Osteocyte (in vitro differentiated cells): ENCODE results near the gene USP24. TPM values are rescaled to one million over a fixed set of nuclear protein-coding genes. Genes with fewer than 3 reads are reported as not detected.

Experiments
- DNase-seq: peaks from one replicate; pipeline ENCODE4 v3.0.0; 2021; ENCODE audit warnings: mixed read lengths; ENCODE audit not compliant: unreplicated experiment; ENCODE audit errors: extremely low spot score
- H3K27ac Mint-ChIP-seq: one replicate; pipeline ENCODE4 v1.8.0; 2021; ENCODE audit warnings: mild to moderate bottlenecking, mixed read lengths; ENCODE audit not compliant: unreplicated experiment
- H3K27me3 Mint-ChIP-seq: one replicate; pipeline ENCODE4 v1.8.0; 2021; ENCODE audit warnings: mixed read lengths; ENCODE audit not compliant: unreplicated experiment
- H3K36me3 Mint-ChIP-seq: one replicate; pipeline ENCODE4 v1.8.0; 2021; ENCODE audit warnings: mixed read lengths; ENCODE audit not compliant: unreplicated experiment
- H3K4me1 Mint-ChIP-seq: one replicate; pipeline ENCODE4 v1.8.0; 2021; ENCODE audit warnings: mixed read lengths; ENCODE audit not compliant: unreplicated experiment
- H3K4me3 Mint-ChIP-seq: one replicate; pipeline ENCODE4 v1.8.0; 2021; ENCODE audit warnings: mild to moderate bottlenecking, moderate library complexity, mixed read lengths; ENCODE audit not compliant: unreplicated experiment
- H3K9me3 Mint-ChIP-seq: one replicate; pipeline ENCODE4 v1.8.0; 2021; ENCODE audit warnings: mixed read lengths; ENCODE audit not compliant: unreplicated experiment
- total RNA-seq: library from RNA; stranded (reverse); gene quantifications from 2 replicates; pipeline ENCODE4 v1.2.1, GENCODE V29; 2021
- TF ChIP-seq, protein P1 (sequence below): fragments of 200-600 bp; sonication (generic); IDR thresholded peaks from 2 replicates; pipeline ENCODE4 v1.5.0; 2021; ENCODE audit warnings: antibody characterized with exemption, mild to moderate bottlenecking, moderate library complexity

The USP24 gene
- total RNA-seq, 1 donor from 2014 or later, result 32.1 TPM

DNA sequence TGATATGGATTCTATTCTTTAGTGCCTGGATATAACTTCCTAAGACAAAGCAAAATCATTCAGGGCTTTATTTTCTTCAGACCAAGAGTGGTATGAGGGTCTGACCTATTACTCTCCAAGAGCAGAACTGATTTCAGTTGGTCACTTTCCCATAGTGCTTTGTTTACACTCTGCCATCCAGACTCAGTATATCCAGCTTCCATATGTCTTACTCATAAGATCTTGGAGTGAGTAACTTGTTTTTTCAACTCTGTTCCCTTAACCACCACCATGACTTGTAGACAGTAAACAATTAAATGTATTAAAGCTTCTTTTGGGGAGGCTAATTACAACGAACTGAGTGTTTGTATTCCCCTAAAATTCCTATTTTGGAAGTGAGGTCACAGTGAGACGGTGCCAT, 83.4 kb downstream of the USP24 start:
- Mint-ChIP-seq H3K27ac (peak overlapping the region; percentile 11), H3K27me3 (no peaks in the 10 kb centered on the region), H3K36me3 (peaks cover 61% of the 10 kb centered on the region), H3K4me3 (no peak overlapping the region), H3K9me3 (peaks cover 7% of the 10 kb centered on the region), H3K4me1 (peaks cover 10% of the 10 kb centered on the region)
- DNase-seq, result no peak
- TF ChIP-seq, protein P1, sequence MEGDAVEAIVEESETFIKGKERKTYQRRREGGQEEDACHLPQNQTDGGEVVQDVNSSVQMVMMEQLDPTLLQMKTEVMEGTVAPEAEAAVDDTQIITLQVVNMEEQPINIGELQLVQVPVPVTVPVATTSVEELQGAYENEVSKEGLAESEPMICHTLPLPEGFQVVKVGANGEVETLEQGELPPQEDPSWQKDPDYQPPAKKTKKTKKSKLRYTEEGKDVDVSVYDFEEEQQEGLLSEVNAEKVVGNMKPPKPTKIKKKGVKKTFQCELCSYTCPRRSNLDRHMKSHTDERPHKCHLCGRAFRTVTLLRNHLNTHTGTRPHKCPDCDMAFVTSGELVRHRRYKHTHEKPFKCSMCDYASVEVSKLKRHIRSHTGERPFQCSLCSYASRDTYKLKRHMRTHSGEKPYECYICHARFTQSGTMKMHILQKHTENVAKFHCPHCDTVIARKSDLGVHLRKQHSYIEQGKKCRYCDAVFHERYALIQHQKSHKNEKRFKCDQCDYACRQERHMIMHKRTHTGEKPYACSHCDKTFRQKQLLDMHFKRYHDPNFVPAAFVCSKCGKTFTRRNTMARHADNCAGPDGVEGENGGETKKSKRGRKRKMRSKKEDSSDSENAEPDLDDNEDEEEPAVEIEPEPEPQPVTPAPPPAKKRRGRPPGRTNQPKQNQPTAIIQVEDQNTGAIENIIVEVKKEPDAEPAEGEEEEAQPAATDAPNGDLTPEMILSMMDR, result no peak

DNA sequence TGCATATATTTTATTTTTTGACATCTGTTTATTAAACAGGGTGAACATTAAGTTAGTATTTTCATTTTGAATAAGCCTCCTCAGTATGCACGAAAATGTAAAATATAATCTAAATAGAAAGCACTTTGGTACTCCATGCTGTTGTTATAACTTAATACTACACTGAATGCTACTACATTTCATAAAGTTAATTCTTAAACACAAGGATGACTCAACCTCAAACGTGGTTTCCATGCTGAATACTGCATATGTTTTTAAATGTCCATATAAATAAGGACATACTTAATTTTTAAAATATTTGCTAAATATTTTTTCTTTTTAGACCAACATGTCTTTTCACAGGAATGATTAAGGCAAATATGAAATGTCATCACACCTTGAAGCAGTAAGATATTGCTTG, 83.9 kb downstream of the USP24 start:
- Mint-ChIP-seq H3K4me3 (no peak overlapping the region), H3K36me3 (peaks cover 67% of the 10 kb centered on the region), H3K27me3 (no peaks in the 10 kb centered on the region), H3K27ac (no peak overlapping the region), H3K9me3 (peaks cover 7% of the 10 kb centered on the region), H3K4me1 (peaks cover 10% of the 10 kb centered on the region)
- DNase-seq, result no peak
- TF ChIP-seq, protein P1, result no peak

DNA sequence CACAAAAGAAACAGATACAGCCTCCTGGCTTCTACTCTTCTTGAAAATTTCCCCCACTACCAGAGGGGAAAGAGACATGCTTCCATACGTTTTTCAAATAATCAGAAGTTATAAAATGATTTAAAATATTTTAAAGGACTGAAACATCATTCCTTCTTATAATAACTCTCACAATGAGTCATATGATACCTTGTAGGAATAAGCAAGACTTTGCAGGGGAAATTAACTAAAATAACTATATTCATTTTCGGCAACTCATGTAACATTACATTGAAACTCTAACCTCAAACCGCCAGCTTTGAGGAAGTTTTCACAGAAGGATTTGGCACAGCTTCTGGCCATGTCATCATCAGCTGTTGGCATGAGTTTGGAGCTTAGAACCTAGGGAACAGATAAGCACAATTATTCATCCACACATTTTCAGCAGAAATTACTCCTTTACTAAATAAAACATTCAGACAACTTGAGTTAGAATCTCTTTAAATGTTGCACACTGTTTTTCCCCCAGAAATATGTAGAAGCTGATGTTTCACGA, 85.9 kb downstream of the USP24 start:
- no peak for DNase-seq
- no peak overlapping the region for H3K4me3 Mint-ChIP-seq

DNA sequence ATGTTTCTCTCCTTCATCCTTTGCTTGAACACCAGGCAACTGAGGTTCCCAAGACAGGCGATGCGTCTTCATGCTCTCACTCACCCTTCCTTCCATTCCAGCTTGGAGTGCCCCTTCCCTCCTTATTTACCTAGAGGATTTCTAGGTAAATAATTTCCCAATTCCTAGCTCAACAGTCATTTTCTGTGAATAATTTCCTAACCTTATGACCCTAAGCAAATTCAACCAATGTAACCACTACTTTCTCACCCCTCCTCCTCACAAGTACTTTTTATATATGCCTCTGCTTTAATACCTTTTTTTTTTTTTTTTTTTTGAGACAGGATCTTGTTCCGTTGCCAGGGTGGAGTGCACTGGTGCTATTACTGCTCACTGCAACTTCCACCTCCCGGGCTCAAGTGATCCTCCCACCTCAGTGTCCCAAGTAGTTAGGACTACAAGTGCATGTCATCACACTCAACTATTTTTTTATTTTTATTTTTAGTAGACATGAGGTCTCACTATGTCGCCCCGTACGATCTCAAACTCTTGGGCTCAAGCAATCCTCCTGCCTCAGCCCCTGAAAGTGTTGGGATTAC, 86.7 kb downstream of the USP24 start:
- Mint-ChIP-seq H3K4me1 (peaks cover 10% of the 10 kb centered on the region), H3K27me3 (no peaks in the 10 kb centered on the region), H3K9me3 (peaks cover 7% of the 10 kb centered on the region), H3K36me3 (peaks cover 77% of the 10 kb centered on the region), H3K27ac (no peak overlapping the region), H3K4me3 (no peak overlapping the region)
- TF ChIP-seq, protein P1, result no peak
- no peak for DNase-seq

More for the DNA sequence above, 85.9 kb downstream of the USP24 start:
- no peaks in the 10 kb centered on the region for H3K27me3 Mint-ChIP-seq
- peaks cover 10% of the 10 kb centered on the region for H3K4me1 Mint-ChIP-seq
- H3K27ac Mint-ChIP-seq, result no peak overlapping the region
- TF ChIP-seq, protein P1, result no peak
- peaks cover 7% of the 10 kb centered on the region for H3K9me3 Mint-ChIP-seq
- peaks cover 79% of the 10 kb centered on the region for H3K36me3 Mint-ChIP-seq

DNA sequence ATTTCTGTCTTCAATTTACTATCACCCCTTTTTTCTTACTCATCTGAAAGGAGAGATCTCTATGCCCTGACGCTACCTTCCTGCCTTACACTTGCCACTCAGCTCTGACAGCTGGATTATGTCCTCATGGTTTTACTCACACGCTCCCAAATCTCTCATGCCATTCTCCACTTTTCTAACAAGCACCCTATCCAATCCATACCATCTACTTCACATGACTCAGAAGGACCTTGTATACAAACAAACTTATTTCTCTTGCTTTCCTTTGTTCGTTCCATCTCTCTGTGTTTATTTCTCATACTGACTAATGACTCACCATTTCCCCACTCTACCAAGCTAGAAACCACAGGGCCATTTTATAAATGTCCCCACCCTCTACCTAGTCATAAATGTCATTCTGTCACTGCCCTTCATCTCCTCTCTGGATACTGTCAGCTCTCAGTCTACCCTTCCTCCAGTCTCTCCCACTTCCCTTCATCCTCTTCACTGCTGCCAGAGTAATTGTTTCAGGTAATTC, 87.3 kb downstream of the USP24 start:
- no peak overlapping the region for H3K27ac Mint-ChIP-seq
- H3K4me3 Mint-ChIP-seq, result no peak overlapping the region
- TF ChIP-seq, protein P1, result no peak
- H3K9me3 Mint-ChIP-seq, result peaks cover 7% of the 10 kb centered on the region
- peaks cover 77% of the 10 kb centered on the region for H3K36me3 Mint-ChIP-seq
- H3K27me3 Mint-ChIP-seq, result no peaks in the 10 kb centered on the region
- no peak for DNase-seq
- H3K4me1 Mint-ChIP-seq, result peaks cover 10% of the 10 kb centered on the region
